AG09309 (cell line): ENCODE measurements around the gene DMRT1.

ENCODE experiments used
- DNase-seq: peaks from one replicate; pipeline ENCODE4 v3.0.0-alpha.2; 2010; ENCODE audit warnings: low read depth
- H3K4me3 ChIP-seq: 2 replicates; pipeline ENCODE4 v1.5.1; 2011; ENCODE audit warnings: mild to moderate bottlenecking, low read depth, low read length, moderate library complexity; ENCODE audit not compliant: control insufficient read depth
- CTCF ChIP-seq: IDR thresholded peaks from 2 replicates; pipeline ENCODE4 v1.5.1; 2011; ENCODE audit warnings: mild to moderate bottlenecking, low read depth, low read length, inconsistent platforms; ENCODE audit not compliant: insufficient read depth, control insufficient read depth; ENCODE audit errors: missing control alignments

The DMRT1 gene

GRCh38 chr9:952546-952945, 111.0 kb downstream of the DMRT1 start:
- H3K4me3 ChIP-seq, result no peak overlapping the region
- TF ChIP-seq CTCF, result no peak
- no peak for DNase-seq

DNA sequence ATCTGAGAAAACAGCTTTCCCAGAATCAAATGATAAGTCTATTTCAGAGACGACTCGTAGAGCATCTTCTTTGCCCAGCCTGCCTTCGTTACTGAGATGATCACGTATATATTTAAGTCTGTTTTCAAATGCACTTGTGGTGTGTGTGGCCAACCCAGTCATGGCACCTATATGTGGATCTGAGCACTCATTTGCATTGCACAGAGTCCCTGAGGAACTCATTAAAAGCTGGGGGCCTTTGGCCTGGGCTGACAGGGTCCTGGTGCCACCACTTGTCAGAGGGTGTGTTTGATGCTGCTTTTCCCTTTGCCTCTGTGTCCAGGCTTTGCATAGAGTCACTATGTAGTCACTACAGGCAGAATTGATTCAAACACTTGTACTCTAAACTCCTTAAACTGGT, 117.6 kb downstream of the DMRT1 start:
- TF ChIP-seq CTCF, result no peak
- no peak overlapping the region for H3K4me3 ChIP-seq
- DNase-seq, result no peak

GRCh38 chr9:959914-960313, 118.4 kb downstream of the DMRT1 start:
- no peak for DNase-seq
- H3K4me3 ChIP-seq, result no peak overlapping the region
- no peak for TF ChIP-seq CTCF

DNA sequence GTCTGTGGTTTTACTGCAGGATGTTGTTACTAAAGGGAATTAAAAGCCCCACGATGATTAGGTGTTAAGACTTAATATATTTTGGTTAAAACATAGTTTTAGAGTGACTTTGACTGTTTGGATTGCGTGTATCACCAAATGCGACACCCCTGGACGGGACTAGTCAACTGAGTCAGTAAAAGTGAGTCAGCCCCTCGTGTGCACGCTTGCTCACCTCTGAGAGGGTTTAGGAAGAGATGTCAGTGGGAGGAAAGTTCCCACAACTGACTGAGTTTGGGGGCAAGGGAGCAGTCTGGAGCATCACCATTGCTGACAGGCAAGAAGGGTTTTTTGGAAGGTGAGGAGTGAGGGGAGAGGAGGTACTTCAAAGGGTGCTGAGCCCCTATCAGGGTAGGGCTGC, 120.5 kb downstream of the DMRT1 start:
- TF ChIP-seq CTCF, result no peak
- DNase-seq, result no peak
- no peak overlapping the region for H3K4me3 ChIP-seq

GRCh38 chr9:965497-965896, 124.0 kb downstream of the DMRT1 start:
- H3K4me3 ChIP-seq, result no peak overlapping the region
- TF ChIP-seq CTCF, result no peak
- DNase-seq, result no peak

- no peak for TF ChIP-seq CTCF
- no peak for DNase-seq
- no peak overlapping the region for H3K4me3 ChIP-seq
Measured at GRCh38 chr9:966870-967269, 125.4 kb downstream of the DMRT1 start.

- no peak for DNase-seq
- no peak overlapping the region for H3K4me3 ChIP-seq
- TF ChIP-seq CTCF, result no peak
Measured at GRCh38 chr9:967436-967835, 125.9 kb downstream of the DMRT1 start.
